ENCODE measurements around the gene EPSTI1.

GRCh38 chr13:42977219-42977659 lies 14.8 kb downstream of the EPSTI1 start:
- TF ChIP-seq CEBPB (IDR thresholded peaks at IDR 0.05) (no peak), TEAD4 (IDR thresholded peaks at IDR 0.05) (no peak), NFIC (IDR thresholded peaks at IDR 0.05) (no peak), EGR1 (IDR thresholded peaks at IDR 0.05) (no peak), MAX (IDR thresholded peaks at IDR 0.05) (no peak), REST (IDR thresholded peaks at IDR 0.05; ENCODE audit: low read depth) (no peak), FOXM1 (IDR thresholded peaks at IDR 0.05; ENCODE audit: borderline replicate concordance, low read depth) (no peak), CREB1 (IDR thresholded peaks at IDR 0.05; ENCODE audit: low read depth) (no peak), RAD21 (IDR thresholded peaks at IDR 0.05; ENCODE audit: low read depth) (no peak), YY1 (IDR thresholded peaks at IDR 0.05; ENCODE audit: low read depth) (no peak), ZBTB7A (IDR thresholded peaks at IDR 0.05; ENCODE audit: low read depth) (no peak), EP300 (IDR thresholded peaks at IDR 0.05; ENCODE audit: borderline replicate concordance) (no peak), TCF12 (IDR thresholded peaks at IDR 0.05; ENCODE audit: low read depth) (no peak), TAF1 (IDR thresholded peaks at IDR 0.05; ENCODE audit: low read depth) (no peak)

All from Ishikawa (cell line).